ENCODE results near the gene ARPP21. TPM values are rescaled to one million over a fixed set of nuclear protein-coding genes. Genes with fewer than 3 reads are reported as not detected.

Gene ARPP21
- total RNA-seq, 4 donors from 2014 or later: not detected

- Histone ChIP-seq H3K4me1 (no peaks in the 10 kb centered on the region), H3K27me3 (no peaks in the 10 kb centered on the region), H3K9me3 (no peaks in the 10 kb centered on the region), H3K36me3 (no peaks in the 10 kb centered on the region), H3K27ac (no peak overlapping the region), H3K4me3 (no peak overlapping the region)
- 73% methylated on average over 3 of the region's 3 CpGs for WGBS
- TF ChIP-seq CTCF (IDR thresholded peaks at IDR 0.05): no peak
- TF ChIP-seq POLR2A (IDR thresholded peaks at IDR 0.05): no peak
- TF ChIP-seq EP300 (IDR thresholded peaks at IDR 0.05): no peak
- DNase-seq (ENCODE audit: low spot score in 2 of 2): no peak
These were observed 41.8 kb upstream of the ARPP21 start for GRCh38 chr3:35597490-35597889.

DNA sequence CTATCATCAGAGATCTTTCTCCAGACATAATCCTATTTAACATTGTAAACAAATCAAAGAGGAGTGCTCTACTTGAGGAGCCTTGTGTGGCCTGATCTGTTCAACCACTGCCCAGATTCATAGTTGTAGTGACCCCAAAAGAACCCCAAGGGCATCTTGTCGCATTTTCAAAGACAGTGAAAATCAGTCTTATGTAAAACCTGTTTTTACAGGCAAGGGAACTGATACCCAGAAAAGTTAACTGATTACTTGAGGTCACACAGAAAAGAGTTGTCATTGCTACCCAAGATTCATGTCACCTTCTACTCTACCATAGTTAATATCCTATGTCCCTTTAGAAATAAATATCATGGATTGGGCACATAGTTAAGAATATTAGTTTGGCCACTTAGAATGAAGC lies 40.5 kb upstream of the ARPP21 start:
- TF ChIP-seq POLR2A (IDR thresholded peaks at IDR 0.05): no peak
- TF ChIP-seq CTCF (IDR thresholded peaks at IDR 0.05): no peak
- no peak for TF ChIP-seq POLR2AphosphoS5 (IDR thresholded peaks at IDR 0.05)
- TF ChIP-seq EP300 (IDR thresholded peaks at IDR 0.05): no peak
- Histone ChIP-seq H3K36me3 (no peaks in the 10 kb centered on the region), H3K27ac (no peak overlapping the region), H3K4me1 (no peaks in the 10 kb centered on the region), H3K4me3 (no peak overlapping the region), H3K9me3 (no peaks in the 10 kb centered on the region), H3K27me3 (no peaks in the 10 kb centered on the region)
- 69% methylated on average over 1 of the region's 1 CpG for WGBS
- DNase-seq (ENCODE audit: low spot score in 2 of 2): no peak

- Histone ChIP-seq H3K36me3 (no peaks in the 10 kb centered on the region), H3K9me3 (no peaks in the 10 kb centered on the region)
These were observed 37.4 kb upstream of the ARPP21 start for GRCh38 chr3:35601959-35602358.

GRCh38 chr3:35602395-35602936 lies 36.9 kb upstream of the ARPP21 start:
- 44% methylated on average over 7 of the region's 7 CpGs for WGBS
- no peaks in the 10 kb centered on the region for H3K4me1 ChIP-seq
- no peak for DNase-seq (ENCODE audit: low spot score in 2 of 2)
- TF ChIP-seq POLR2AphosphoS5 (IDR thresholded peaks at IDR 0.05) (no peak), EP300 (IDR thresholded peaks at IDR 0.05) (no peak), CTCF (IDR thresholded peaks at IDR 0.05) (no peak), POLR2A (IDR thresholded peaks at IDR 0.05) (no peak)
- H3K36me3 ChIP-seq: no peaks in the 10 kb centered on the region
- no peak overlapping the region for H3K4me3 ChIP-seq
- H3K9me3 ChIP-seq: no peaks in the 10 kb centered on the region
- no peaks in the 10 kb centered on the region for H3K27me3 ChIP-seq
- H3K27ac ChIP-seq: no peak overlapping the region

More at GRCh38 chr3:35601959-35602358, 37.4 kb upstream of the ARPP21 start:
- no peak for TF ChIP-seq POLR2A (IDR thresholded peaks at IDR 0.05)
- no peak for TF ChIP-seq CTCF (IDR thresholded peaks at IDR 0.05)
- no peak for TF ChIP-seq POLR2AphosphoS5 (IDR thresholded peaks at IDR 0.05)
- TF ChIP-seq EP300 (IDR thresholded peaks at IDR 0.05): no peak
- no peaks in the 10 kb centered on the region for H3K4me1 ChIP-seq
- no peaks in the 10 kb centered on the region for H3K27me3 ChIP-seq
- H3K4me3 ChIP-seq: no peak overlapping the region
- H3K27ac ChIP-seq: no peak overlapping the region
- no peak for DNase-seq (ENCODE audit: low spot score in 2 of 2)

DNA sequence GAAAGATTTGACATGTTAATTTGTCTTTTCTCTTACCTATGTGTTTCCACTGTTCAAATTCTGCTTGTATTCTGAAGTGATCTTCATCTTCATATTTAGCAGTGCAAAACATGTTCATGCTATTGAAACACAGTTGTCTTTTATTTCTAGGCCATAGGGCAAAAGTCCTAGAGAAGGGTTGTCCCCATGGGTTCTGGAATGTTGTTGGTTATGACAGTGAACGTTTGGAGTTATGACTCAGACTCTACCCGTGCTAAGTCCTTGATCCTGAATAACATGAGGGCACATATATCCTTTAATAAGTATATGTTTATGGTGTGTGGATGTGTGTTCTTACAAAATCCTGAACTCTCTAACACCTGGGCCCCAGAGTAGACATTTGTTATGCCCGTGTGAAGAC lies 23.0 kb upstream of the ARPP21 start:
- Histone ChIP-seq H3K9me3 (no peaks in the 10 kb centered on the region), H3K27me3 (no peaks in the 10 kb centered on the region), H3K4me3 (no peak overlapping the region), H3K36me3 (no peaks in the 10 kb centered on the region), H3K27ac (no peak overlapping the region), H3K4me1 (no peaks in the 10 kb centered on the region)
- 44% methylated on average over 3 of the region's 3 CpGs for WGBS
- no peak for DNase-seq (ENCODE audit: low spot score in 2 of 2)
- TF ChIP-seq POLR2A (IDR thresholded peaks at IDR 0.05) (no peak), EP300 (IDR thresholded peaks at IDR 0.05) (no peak), POLR2AphosphoS5 (IDR thresholded peaks at IDR 0.05) (no peak), CTCF (IDR thresholded peaks at IDR 0.05) (no peak)

All from suprapubic skin (tissue), 4 donors.